Colonic mucosa (tissue), 4 donors: ENCODE results near the gene TTC5. TPM values are rescaled to one million over a fixed set of nuclear protein-coding genes. Genes with fewer than 3 reads are reported as not detected.
"Not testable (repeated sequence)": the region's sequence is repeated elsewhere in the genome, so short reads cannot be mapped to it uniquely, and the experiment has no call there.

ENCODE experiments used
- DNase-seq: peaks from one replicate; pipeline ENCODE4 v3.0.0-alpha.2; 2020
- H3K27ac ChIP-seq: fragments of 200-600 bp; one replicate; pipeline ENCODE4 v1.8.0; 2021
- H3K27me3 ChIP-seq: fragments of 200-600 bp; one replicate; pipeline ENCODE4 v1.8.0; 2021
- H3K36me3 ChIP-seq: fragments of 200-600 bp; one replicate; pipeline ENCODE4 v1.8.0; 2021
- H3K4me1 ChIP-seq: fragments of 200-600 bp; one replicate; pipeline ENCODE4 v1.8.0; 2021; ENCODE audit warnings: mild to moderate bottlenecking
- H3K4me3 ChIP-seq: fragments of 200-600 bp; one replicate; pipeline ENCODE4 v1.8.0; 2021
- H3K9ac ChIP-seq, 2 donors: one replicate each; pipeline ENCODE4 v1.7.0; 2013; ENCODE audit warnings: control low read depth in 2 of 2, low read depth in 2 of 2, low read length in 2 of 2
- H3K9me3 ChIP-seq: fragments of 200-600 bp; one replicate; pipeline ENCODE4 v1.8.0; 2021
- CTCF ChIP-seq: fragments of 200-600 bp; IDR thresholded peaks from one replicate; pipeline ENCODE4 v1.8.0; 2022; ENCODE audit warnings: antibody characterized with exemption, mild to moderate bottlenecking
- intact Hi-C: fragments of 100-400 bp; cut with DNase I; formaldehyde crosslinking; loops from one replicate; pipeline ENCODE4 v1.14.1; 2022
- total RNA-seq, 2 donors: library from RNA; stranded (reverse); fragmentation: NEBNext Ultra II Directional in 1 of 2; extraction: Animal tissue kit (Norgen Biotek cat#: 25700) in 1 of 2; gene quantifications; one replicate each; pipeline ENCODE4 v1.2.1, GENCODE V29; 2021
- donor health status: healthy.
- donor health status: DM: no; HTN: no; CAD: no.
- donor health status: DM: no; HTN: no; CAD: no.

Gene TTC5
- total RNA-seq, 2 donors from 2014 or later: 10.1 to 12.1 TPM

GRCh38 chr14:20345366-20345765, 39.6 kb upstream of the TTC5 start:
- TF ChIP-seq CTCF: no peak
- H3K4me3 ChIP-seq: no peak overlapping the region
- no peaks in the 10 kb centered on the region for H3K4me1 ChIP-seq
- no peak overlapping the region for H3K9ac ChIP-seq
- DNase-seq: no peak
- no peaks in the 10 kb centered on the region for H3K27me3 ChIP-seq
- H3K36me3 ChIP-seq: no peaks in the 10 kb centered on the region
- intact Hi-C loops: loop anchor here (10.0 kb wide), 1 partner anchor 119 kb away; the partner anchor contains the start of genes PIP4P1 and PNP
- no peak overlapping the region for H3K27ac ChIP-seq
- no peaks in the 10 kb centered on the region for H3K9me3 ChIP-seq

- Histone ChIP-seq H3K4me1 (no peaks in the 10 kb centered on the region), H3K36me3 (no peaks in the 10 kb centered on the region), H3K4me3 (peak overlapping the region; percentile 66), H3K9me3 (no peaks in the 10 kb centered on the region), H3K9ac (peak overlapping the region; percentile 85 to 86), H3K27me3 (no peaks in the 10 kb centered on the region), H3K27ac (peak overlapping the region; percentile 87)
- no peak for DNase-seq
- intact Hi-C loops: loop anchor here (10.0 kb wide), 1 partner anchor 121 kb away; the partner anchor contains the start of genes PIP4P1 and PNP
- TF ChIP-seq CTCF: no peak
These were observed 38.1 kb upstream of the TTC5 start for GRCh38 chr14:20343862-20344220.

- TF ChIP-seq CTCF: no peak
- no peaks in the 10 kb centered on the region for H3K9me3 ChIP-seq
- H3K27ac ChIP-seq: peak within 1 kb of the TSS; percentile 87
- peak within 1 kb of the TSS; percentile 66 for H3K4me3 ChIP-seq
- H3K36me3 ChIP-seq: no peaks in the 10 kb centered on the region
- intact Hi-C loops: loop anchor here (10.0 kb wide), 1 partner anchor 122 kb away; the partner anchor contains the start of genes PIP4P1 and PNP
- peak within 1 kb of the TSS; percentile 85 to 86 for H3K9ac ChIP-seq
- no peaks in the 10 kb centered on the region for H3K4me1 ChIP-seq
- no peaks in the 10 kb centered on the region for H3K27me3 ChIP-seq
- peak; percentile 97 for DNase-seq
These were observed 37.5 kb upstream of the TTC5 start, which contains the start of gene PARP2 for GRCh38 chr14:20343092-20343861. PARP2 (plus strand) TSS chr14:20343635; CDS start chr14:20343642, 7 bp downstream.

GRCh38 chr14:20341646-20342045, 35.9 kb upstream of the TTC5 start:
- no peaks in the 10 kb centered on the region for H3K36me3 ChIP-seq
- H3K27ac ChIP-seq: no peak overlapping the region
- H3K27me3 ChIP-seq: no peaks in the 10 kb centered on the region
- H3K4me1 ChIP-seq: no peaks in the 10 kb centered on the region
- H3K4me3 ChIP-seq: no peak overlapping the region
- TF ChIP-seq CTCF: no peak
- H3K9ac ChIP-seq: no peak overlapping the region
- intact Hi-C loops: loop anchor here (10.0 kb wide), 1 partner anchor 123 kb away; the partner anchor contains the start of genes PIP4P1 and PNP
- H3K9me3 ChIP-seq: no peaks in the 10 kb centered on the region
- DNase-seq: no peak

- intact Hi-C loops: loop anchor here (10.0 kb wide), 1 partner anchor 124 kb away; the partner anchor contains the start of genes PIP4P1 and PNP
- not testable (repeated sequence) for H3K9me3 ChIP-seq, H3K27me3 ChIP-seq, H3K36me3 ChIP-seq, H3K9ac ChIP-seq, H3K4me1 ChIP-seq, H3K27ac ChIP-seq, DNase-seq, H3K4me3 ChIP-seq
These were observed 35.3 kb upstream of the TTC5 start for GRCh38 chr14:20341032-20341431.

GRCh38 chr14:20334017-20334416, 28.3 kb upstream of the TTC5 start:
- H3K36me3 ChIP-seq: no peaks in the 10 kb centered on the region
- H3K9ac ChIP-seq: no peak overlapping the region
- DNase-seq: no peak
- no peak overlapping the region for H3K4me3 ChIP-seq
- no peaks in the 10 kb centered on the region for H3K4me1 ChIP-seq
- no peaks in the 10 kb centered on the region for H3K27me3 ChIP-seq
- H3K9me3 ChIP-seq: no peaks in the 10 kb centered on the region
- H3K27ac ChIP-seq: no peak overlapping the region
- intact Hi-C loops: no loop called here
- no peak for TF ChIP-seq CTCF
